ENCODE results near the gene CACNA1A. TPM values are rescaled to one million over a fixed set of nuclear protein-coding genes. Genes with fewer than 3 reads are reported as not detected.
"Not testable (repeated sequence)": the region's sequence is repeated elsewhere in the genome, so short reads cannot be mapped to it uniquely, and the experiment has no call there.

The CACNA1A gene
- total RNA-seq, 2 experiments from 2014 or later, result 0.25 to 0.35 TPM

GRCh38 chr19:13396250-13397080, 109.8 kb downstream of the CACNA1A start:
- ATAC-seq (no peak), DNase-seq (peak; percentile 10)
- intact Hi-C loops (cut with DNase I, micrococcal nuclease), result no loop called here
- H3K27ac Mint-ChIP-seq, result no peak overlapping the region
- POLR2A ChIA-PET, result no interaction called here
- no peak overlapping the region for H3K4me3 Mint-ChIP-seq
- H3K36me3 Mint-ChIP-seq (ENCODE audit: low read depth), result no peaks in the 10 kb centered on the region
- H3K4me1 Mint-ChIP-seq, result no peaks in the 10 kb centered on the region
- peaks cover 2% of the 10 kb centered on the region for H3K9me3 Mint-ChIP-seq (ENCODE audit: low read depth)
- peaks cover 35% of the 10 kb centered on the region for H3K27me3 Mint-ChIP-seq
- CTCF ChIA-PET, result interaction anchor here (0.6 kb wide), 1 partner anchor 131 kb away, joined by 4 read pairs; no protein-coding TSS in a partner anchor

GRCh38 chr19:13382633-13382938, 123.7 kb downstream of the CACNA1A start:
- Mint-ChIP-seq H3K27ac (no peak overlapping the region), H3K4me1 (no peaks in the 10 kb centered on the region), H3K36me3 (ENCODE audit: low read depth) (no peaks in the 10 kb centered on the region), H3K27me3 (peaks cover 8% of the 10 kb centered on the region), H3K9me3 (ENCODE audit: low read depth) (no peaks in the 10 kb centered on the region), H3K4me3 (no peak overlapping the region)
- ATAC-seq, result no peak
- no peak for DNase-seq
- ChIA-PET CTCF (no interaction called here), POLR2A (no interaction called here)
- intact Hi-C loops (cut with DNase I, micrococcal nuclease), result no loop called here

GRCh38 chr19:13381827-13382632, 124.2 kb downstream of the CACNA1A start:
- H3K9me3 Mint-ChIP-seq (ENCODE audit: low read depth), result no peaks in the 10 kb centered on the region
- ATAC-seq (no peak), DNase-seq (no peak)
- intact Hi-C loops (cut with DNase I, micrococcal nuclease), result no loop called here
- H3K36me3 Mint-ChIP-seq (ENCODE audit: low read depth), result no peaks in the 10 kb centered on the region
- CTCF ChIA-PET, result interaction anchor here (1.1 to 1.6 kb wide), 2 partner anchors 104 to 207 kb away, joined by 3 to 4 read pairs; no protein-coding TSS in a partner anchor
- no peak overlapping the region for H3K4me3 Mint-ChIP-seq
- H3K4me1 Mint-ChIP-seq, result no peaks in the 10 kb centered on the region
- H3K27me3 Mint-ChIP-seq, result peaks cover 8% of the 10 kb centered on the region
- POLR2A ChIA-PET, result no interaction called here
- H3K27ac Mint-ChIP-seq, result no peak overlapping the region

- Mint-ChIP-seq H3K36me3 (ENCODE audit: low read depth) (no peaks in the 10 kb centered on the region), H3K9me3 (ENCODE audit: low read depth) (no peaks in the 10 kb centered on the region), H3K27me3 (peaks cover 8% of the 10 kb centered on the region), H3K4me3 (no peak overlapping the region), H3K27ac (no peak overlapping the region), H3K4me1 (no peaks in the 10 kb centered on the region)
- ATAC-seq, result no peak
- intact Hi-C loops (cut with DNase I, micrococcal nuclease), result no loop called here
- no peak for DNase-seq
- ChIA-PET CTCF (interaction anchor here (1.3 kb wide), 1 partner anchor 198 kb away, joined by 3 read pairs; no protein-coding TSS in a partner anchor), POLR2A (no interaction called here)
Observed at GRCh38 chr19:13376537-13376936, 129.7 kb downstream of the CACNA1A start.

GRCh38 chr19:13373599-13373998, 132.7 kb downstream of the CACNA1A start:
- Mint-ChIP-seq H3K27ac (no peak overlapping the region), H3K4me1 (no peaks in the 10 kb centered on the region), H3K9me3 (ENCODE audit: low read depth) (no peaks in the 10 kb centered on the region), H3K4me3 (no peak overlapping the region), H3K36me3 (ENCODE audit: low read depth) (no peaks in the 10 kb centered on the region), H3K27me3 (peaks cover 12% of the 10 kb centered on the region)
- intact Hi-C loops (cut with DNase I, micrococcal nuclease), result no loop called here
- ATAC-seq (no peak), DNase-seq (no peak)
- ChIA-PET POLR2A (no interaction called here), CTCF (interaction anchor here (0.6 to 0.7 kb wide), 2 partner anchors 69 to 107 kb away, joined by 3 read pairs; no protein-coding TSS in a partner anchor)

GRCh38 chr19:13370948-13371347, 135.3 kb downstream of the CACNA1A start:
- ChIA-PET CTCF (interaction anchor here (1.2 kb wide), 1 partner anchor 217 kb away, joined by 3 read pairs; no protein-coding TSS in a partner anchor), POLR2A (no interaction called here)
- ATAC-seq, result no peak
- DNase-seq, result no peak
- intact Hi-C loops (cut with DNase I, micrococcal nuclease), result no loop called here
- no peaks in the 10 kb centered on the region for H3K36me3 Mint-ChIP-seq (ENCODE audit: low read depth)
- H3K4me1 Mint-ChIP-seq, result no peaks in the 10 kb centered on the region
- no peak overlapping the region for H3K27ac Mint-ChIP-seq
- H3K9me3 Mint-ChIP-seq (ENCODE audit: low read depth), result no peaks in the 10 kb centered on the region
- H3K4me3 Mint-ChIP-seq, result no peak overlapping the region
- H3K27me3 Mint-ChIP-seq, result peaks cover 8% of the 10 kb centered on the region

GRCh38 chr19:13366529-13367143, 139.6 kb downstream of the CACNA1A start:
- ATAC-seq (no peak), DNase-seq (no peak)
- H3K9me3 Mint-ChIP-seq (ENCODE audit: low read depth), result no peaks in the 10 kb centered on the region
- intact Hi-C loops (cut with DNase I, micrococcal nuclease), result loop anchor here in 1 of 2 experiments (1.0 kb wide), 1 partner anchor 65 kb away; no protein-coding TSS in a partner anchor
- POLR2A ChIA-PET, result no interaction called here
- no peak overlapping the region for H3K4me3 Mint-ChIP-seq
- CTCF ChIA-PET, result no interaction called here
- no peak overlapping the region for H3K27ac Mint-ChIP-seq
- H3K36me3 Mint-ChIP-seq (ENCODE audit: low read depth), result no peaks in the 10 kb centered on the region
- H3K27me3 Mint-ChIP-seq, result peaks cover 17% of the 10 kb centered on the region
- no peaks in the 10 kb centered on the region for H3K4me1 Mint-ChIP-seq

- CTCF ChIA-PET, result no interaction called here
- Mint-ChIP-seq H3K27me3 (peaks cover 12% of the 10 kb centered on the region), H3K36me3 (ENCODE audit: low read depth) (no peaks in the 10 kb centered on the region), H3K9me3 (ENCODE audit: low read depth) (peaks cover 6% of the 10 kb centered on the region), H3K4me1 (no peaks in the 10 kb centered on the region), H3K27ac (no peak overlapping the region), H3K4me3 (no peak overlapping the region)
- POLR2A ChIA-PET, result no interaction called here
- intact Hi-C loops (cut with DNase I, micrococcal nuclease), result no loop called here
- ATAC-seq, result no peak
- no peak for DNase-seq
Observed at GRCh38 chr19:13363954-13364353, 142.3 kb downstream of the CACNA1A start.

- no peak for DNase-seq
- H3K9me3 Mint-ChIP-seq (ENCODE audit: low read depth), result peaks cover 6% of the 10 kb centered on the region
- ATAC-seq, result no peak
- H3K4me3 Mint-ChIP-seq, result no peak overlapping the region
- H3K36me3 Mint-ChIP-seq (ENCODE audit: low read depth), result no peaks in the 10 kb centered on the region
- CTCF ChIA-PET, result no interaction called here
- no peak overlapping the region for H3K27ac Mint-ChIP-seq
- POLR2A ChIA-PET, result no interaction called here
- intact Hi-C loops (cut with DNase I, micrococcal nuclease), result no loop called here
- H3K27me3 Mint-ChIP-seq, result peaks cover 12% of the 10 kb centered on the region
- no peaks in the 10 kb centered on the region for H3K4me1 Mint-ChIP-seq
Observed at GRCh38 chr19:13363245-13363644, 143.0 kb downstream of the CACNA1A start.

GRCh38 chr19:13362668-13363067, 143.6 kb downstream of the CACNA1A start:
- Mint-ChIP-seq H3K36me3 (ENCODE audit: low read depth) (no peaks in the 10 kb centered on the region), H3K27ac (no peak overlapping the region), H3K27me3 (peaks cover 12% of the 10 kb centered on the region), H3K4me3 (no peak overlapping the region), H3K9me3 (ENCODE audit: low read depth) (peaks cover 6% of the 10 kb centered on the region), H3K4me1 (no peaks in the 10 kb centered on the region)
- ChIA-PET POLR2A (no interaction called here), CTCF (no interaction called here)
- intact Hi-C loops (cut with DNase I, micrococcal nuclease), result no loop called here
- no peak for ATAC-seq
- no peak for DNase-seq

- H3K36me3 Mint-ChIP-seq (ENCODE audit: low read depth); H3K4me3 Mint-ChIP-seq; ATAC-seq; H3K27ac Mint-ChIP-seq; CTCF ChIA-PET; H3K4me1 Mint-ChIP-seq; POLR2A ChIA-PET; H3K9me3 Mint-ChIP-seq (ENCODE audit: low read depth); DNase-seq; intact Hi-C loops (cut with DNase I, micrococcal nuclease): not testable (repeated sequence)
- H3K27me3 Mint-ChIP-seq, result peaks cover 12% of the 10 kb centered on the region
Observed at GRCh38 chr19:13361726-13362125, 144.6 kb downstream of the CACNA1A start.

Measured in activated CD4-positive, alpha-beta T cell treated with anti-CD3 and anti-CD28 coated beads for 36 hours (primary cell).